PC-9 (cell line): Measurements from ENCODE around the gene BPIFA2. TPM values are rescaled to one million over a fixed set of nuclear protein-coding genes. Genes with fewer than 3 reads are reported as not detected.

Experiments used
- BruUV-seq: library from RNA; stranded (reverse); fragments of 400-500 nt; replicated peaks from 2 replicates; lab custom pipeline; 2021; lab: Mats Ljungman, UMichigan
- CTCF ChIA-PET: fragments of 300-600 bp; sonication (Branson Sonifier 250); formaldehyde crosslinking; loops from one replicate; lab custom pipeline; 2022; ENCODE audit warnings: antibody characterized with exemption; lab: Charles Lee
- POLR2A ChIA-PET: fragments of 300-600 bp; sonication (Branson Sonifier 250); formaldehyde crosslinking; loops from one replicate; lab custom pipeline; 2022; ENCODE audit warnings: antibody characterized with exemption; ENCODE audit not compliant: unreplicated experiment; lab: Charles Lee
- DNase-seq, 2 experiments: peaks; one replicate each; pipeline versions ENCODE4 v3.0.0 to v3.0.0-alpha.2; 2015 to 2022; ENCODE audit warnings: mixed read lengths in 1 of 2
- H2AFZ ChIP-seq: fragments of 200-600 bp; sonication (generic); 2 replicates; pipeline ENCODE4 v1.8.1; 2017; ENCODE audit warnings: antibody characterized with exemption
- H3F3A ChIP-seq: fragments of 200-600 bp; sonication (generic); 2 replicates; pipeline ENCODE4 v1.8.1; 2017; ENCODE audit warnings: antibody characterized with exemption, mild to moderate bottlenecking, low read depth; ENCODE audit not compliant: insufficient read depth
- H3K27ac ChIP-seq: fragments of 200-600 bp; sonication (generic); 2 replicates; pipeline ENCODE4 v1.6.1; 2016; ENCODE audit warnings: mixed run types
- H3K27me3 ChIP-seq: fragments of 200-600 bp; sonication (generic); 2 replicates; pipeline ENCODE4 v1.6.1; 2016; ENCODE audit warnings: low read depth, mixed run types; ENCODE audit not compliant: insufficient read depth
- H3K36me3 ChIP-seq: fragments of 200-600 bp; sonication (generic); 2 replicates; pipeline ENCODE4 v1.6.1; 2016; ENCODE audit warnings: low read depth, mixed run types
- H3K4me1 ChIP-seq: fragments of 200-600 bp; sonication (generic); replicated peaks from 2 replicates; pipeline ENCODE4 v1.6.1; 2016; ENCODE audit warnings: mixed run types; ENCODE audit not compliant: insufficient read depth
- H3K4me2 ChIP-seq: fragments of 200-600 bp; sonication (generic); 2 replicates; pipeline ENCODE4 v1.6.1; 2017; ENCODE audit warnings: mixed run types
- H3K4me3 ChIP-seq: fragments of 200-600 bp; sonication (generic); 2 replicates; pipeline ENCODE4 v1.6.1; 2016; ENCODE audit warnings: mixed run types
- H3K79me2 ChIP-seq: fragments of 200-600 bp; sonication (generic); 2 replicates; pipeline ENCODE4 v1.6.1; 2017; ENCODE audit warnings: low read depth, mixed run types
- H3K9me2 ChIP-seq: fragments of 200-600 bp; sonication (generic); 2 replicates; pipeline ENCODE4 v1.8.1; 2017; ENCODE audit warnings: mild to moderate bottlenecking; ENCODE audit not compliant: insufficient read depth
- H3K9me3 ChIP-seq: fragments of 200-600 bp; sonication (generic); 2 replicates; pipeline ENCODE4 v1.8.1; 2016; ENCODE audit warnings: low read depth; ENCODE audit not compliant: insufficient read depth
- H4K20me1 ChIP-seq: fragments of 200-600 bp; sonication (generic); 2 replicates; pipeline ENCODE4 v1.8.1; 2017; ENCODE audit not compliant: insufficient read depth
- EZH2 ChIP-seq: fragments of 200-600 bp; sonication (generic); IDR thresholded peaks from 2 replicates; pipeline ENCODE4 v1.8.0; 2017; ENCODE audit warnings: antibody characterized with exemption, low read depth
- intact Hi-C: fragments of 100-400 bp; cut with micrococcal nuclease; formaldehyde crosslinking; loops from one replicate; pipeline ENCODE4 v1.10.0; 2022; ENCODE audit not compliant: unreplicated experiment
- total RNA-seq: library from RNA; stranded (reverse); gene quantifications from 2 replicates; pipeline ENCODE4 v1.2.3, GENCODE V29; 2021
- TF ChIP-seq, protein P1 (sequence below): fragments of 200-600 bp; sonication (generic); conservative IDR thresholded peaks from 2 replicates; pipeline ENCODE4 v1.6.1; 2017; ENCODE audit warnings: mixed run types, antibody characterized with exemption, mild to moderate bottlenecking, moderate library complexity

BPIFA2 gene
- total RNA-seq, 1 experiment from 2014 or later: not detected

- Histone ChIP-seq H3K9me2 (no peaks in the 10 kb centered on the region), H2AFZ (no peak overlapping the region), H3K4me2 (0 out of 2 replicates have a peak overlapping the region, but pooled peaks have one; percentile 26), H3K27ac (no peak overlapping the region), H4K20me1 (no peaks in the 10 kb centered on the region), H3K4me3 (no peak overlapping the region), H3K36me3 (no peaks in the 10 kb centered on the region), H3F3A (0 out of 2 replicates have a peak, but pooled peaks cover 3% of the 10 kb centered on the region), H3K79me2 (no peaks in the 10 kb centered on the region), H3K27me3 (no peaks in the 10 kb centered on the region), H3K4me1 (peaks cover 18% of the 10 kb centered on the region), H3K9me3 (no peaks in the 10 kb centered on the region)
- POLR2A ChIA-PET: no interaction called here
- intact Hi-C loops: no loop called here
- no peak for TF ChIP-seq EZH2
- TF ChIP-seq, protein P1, sequence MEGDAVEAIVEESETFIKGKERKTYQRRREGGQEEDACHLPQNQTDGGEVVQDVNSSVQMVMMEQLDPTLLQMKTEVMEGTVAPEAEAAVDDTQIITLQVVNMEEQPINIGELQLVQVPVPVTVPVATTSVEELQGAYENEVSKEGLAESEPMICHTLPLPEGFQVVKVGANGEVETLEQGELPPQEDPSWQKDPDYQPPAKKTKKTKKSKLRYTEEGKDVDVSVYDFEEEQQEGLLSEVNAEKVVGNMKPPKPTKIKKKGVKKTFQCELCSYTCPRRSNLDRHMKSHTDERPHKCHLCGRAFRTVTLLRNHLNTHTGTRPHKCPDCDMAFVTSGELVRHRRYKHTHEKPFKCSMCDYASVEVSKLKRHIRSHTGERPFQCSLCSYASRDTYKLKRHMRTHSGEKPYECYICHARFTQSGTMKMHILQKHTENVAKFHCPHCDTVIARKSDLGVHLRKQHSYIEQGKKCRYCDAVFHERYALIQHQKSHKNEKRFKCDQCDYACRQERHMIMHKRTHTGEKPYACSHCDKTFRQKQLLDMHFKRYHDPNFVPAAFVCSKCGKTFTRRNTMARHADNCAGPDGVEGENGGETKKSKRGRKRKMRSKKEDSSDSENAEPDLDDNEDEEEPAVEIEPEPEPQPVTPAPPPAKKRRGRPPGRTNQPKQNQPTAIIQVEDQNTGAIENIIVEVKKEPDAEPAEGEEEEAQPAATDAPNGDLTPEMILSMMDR: no peak
- BruUV-seq: no TSS peak
- DNase-seq: no peak
- CTCF ChIA-PET: interaction anchor here (0.7 kb wide), 1 partner anchor 10 kb away, joined by 3 read pairs; no protein-coding TSS in a partner anchor
Measured at GRCh38 chr20:33177866-33178265, 9.9 kb downstream of the BPIFA2 start.

DNA sequence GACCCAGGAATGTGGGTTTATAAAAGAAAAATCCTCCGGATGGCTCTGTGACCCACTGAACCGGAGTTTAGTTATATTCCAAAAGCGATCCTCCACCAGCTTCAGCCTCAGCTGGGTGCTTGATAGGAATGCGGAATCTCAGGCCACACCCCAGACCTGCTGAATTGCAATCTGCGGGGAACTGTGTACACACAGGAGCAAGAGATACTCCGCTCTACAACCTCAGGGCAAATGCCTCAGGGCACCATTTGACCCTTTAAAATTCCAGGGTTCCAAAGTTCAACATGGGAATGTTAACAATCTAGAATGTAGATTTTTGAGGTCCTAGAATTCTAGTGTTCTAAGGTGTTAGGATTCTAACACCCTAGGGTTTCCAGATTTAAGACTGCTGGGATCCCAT lies 10.8 kb downstream of the BPIFA2 start:
- TF ChIP-seq, protein P1: no peak
- TF ChIP-seq EZH2: no peak
- Histone ChIP-seq H3K36me3 (no peaks in the 10 kb centered on the region), H3K79me2 (no peaks in the 10 kb centered on the region), H3K9me3 (no peaks in the 10 kb centered on the region), H4K20me1 (no peaks in the 10 kb centered on the region), H3K27me3 (no peaks in the 10 kb centered on the region; the same call in 1 of the 2 replicates), H3K4me3 (no peak overlapping the region), H3F3A (0 out of 2 replicates have a peak, but pooled peaks cover 3% of the 10 kb centered on the region), H3K4me2 (peak overlapping the region; percentile 33), H3K9me2 (no peaks in the 10 kb centered on the region), H3K4me1 (peaks cover 18% of the 10 kb centered on the region), H2AFZ (no peak overlapping the region), H3K27ac (no peak overlapping the region)
- intact Hi-C loops: no loop called here
- no TSS peak for BruUV-seq
- ChIA-PET POLR2A (no interaction called here), CTCF (interaction anchor here (0.5 kb wide), 1 partner anchor 473 kb away, joined by 3 read pairs; no protein-coding TSS in a partner anchor)
- peak; percentile 77 to 90 for DNase-seq

GRCh38 chr20:33180169-33180568 lies 12.2 kb downstream of the BPIFA2 start:
- POLR2A ChIA-PET: no interaction called here
- no peaks in the 10 kb centered on the region for H3K36me3 ChIP-seq

More at GRCh38 chr20:33180169-33180568, 12.2 kb downstream of the BPIFA2 start:
- CTCF ChIA-PET: no interaction called here
- Histone ChIP-seq H3K9me2 (no peaks in the 10 kb centered on the region), H3F3A (0 out of 2 replicates have a peak, but pooled peaks cover 3% of the 10 kb centered on the region), H4K20me1 (no peaks in the 10 kb centered on the region), H3K79me2 (no peaks in the 10 kb centered on the region), H3K4me1 (peaks cover 18% of the 10 kb centered on the region), H2AFZ (no peak overlapping the region), H3K27ac (no peak overlapping the region), H3K4me3 (no peak overlapping the region), H3K4me2 (no peak overlapping the region), H3K27me3 (peaks cover 3% of the 10 kb centered on the region; the same call in 1 of the 2 replicates), H3K9me3 (no peaks in the 10 kb centered on the region)
- no TSS peak for BruUV-seq
- TF ChIP-seq EZH2: no peak
- TF ChIP-seq, protein P1: no peak
- intact Hi-C loops: no loop called here
- no peak for DNase-seq
